ENCODE results near the gene LIMS4.
"Not testable (repeated sequence)": the region's sequence is repeated elsewhere in the genome, so short reads cannot be mapped to it uniquely, and the experiment has no call there.

The LIMS4 gene, protein sequence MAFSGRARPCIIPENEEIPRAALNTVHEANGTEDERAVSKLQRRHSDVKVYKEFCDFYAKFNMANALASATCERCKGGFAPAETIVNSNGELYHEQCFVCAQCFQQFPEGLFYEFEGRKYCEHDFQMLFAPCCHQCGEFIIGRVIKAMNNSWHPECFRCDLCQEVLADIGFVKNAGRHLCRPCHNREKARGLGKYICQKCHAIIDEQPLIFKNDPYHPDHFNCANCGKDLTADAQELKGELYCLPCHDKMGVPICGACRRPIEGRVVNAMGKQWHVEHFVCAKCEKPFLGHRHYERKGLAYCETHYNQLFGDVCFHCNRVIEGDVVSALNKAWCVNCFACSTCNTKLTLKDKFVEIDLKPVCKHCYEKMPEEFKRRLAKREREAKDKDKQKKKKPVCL

DNA sequence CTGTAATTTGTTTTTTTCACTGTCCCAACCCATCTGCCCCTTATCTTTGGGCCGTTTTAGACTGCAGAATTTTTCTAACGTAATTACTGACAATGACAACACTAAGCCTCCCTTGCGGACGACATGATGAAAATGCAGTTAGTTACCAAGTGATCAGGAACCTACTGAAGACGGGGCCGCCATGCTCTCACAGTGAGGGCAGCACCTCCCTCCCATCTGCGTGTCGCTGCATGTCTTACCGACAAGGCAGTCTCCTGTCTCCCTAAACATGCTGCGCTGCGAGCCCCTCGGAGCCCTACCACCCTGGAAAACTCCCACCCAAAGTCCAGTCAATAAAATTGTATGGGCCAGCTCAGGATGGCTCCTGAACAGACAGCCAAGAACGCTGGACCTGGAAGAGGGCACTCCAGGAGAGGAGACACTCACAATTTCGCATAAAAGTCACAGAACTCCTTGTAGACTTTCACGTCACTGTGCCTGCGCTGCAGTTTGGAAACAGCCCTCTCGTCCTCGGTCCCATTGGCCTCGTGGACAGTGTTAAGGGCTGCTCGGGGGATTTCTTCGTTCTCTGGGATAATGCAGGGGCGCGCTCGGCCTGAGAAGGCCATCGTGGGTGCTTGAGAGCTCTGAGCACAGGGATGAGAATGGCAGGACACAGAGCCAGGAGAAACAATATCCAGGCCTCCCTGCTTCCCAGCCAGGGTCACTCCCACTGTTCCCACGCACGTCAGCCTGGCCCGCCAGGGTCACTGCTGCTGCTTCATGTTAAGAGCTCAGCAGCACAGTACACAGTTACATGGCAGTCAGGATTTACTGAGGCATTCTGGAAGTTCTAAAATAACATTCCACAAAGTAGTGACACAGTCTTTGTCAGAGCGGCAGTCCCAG lies at the start of gene LIMS4:
Gene LIMS4 (minus strand): TSS at position 646 of the 888 bp plus-strand sequence. CDS start 38 bp downstream, at position 608.
- not testable (repeated sequence) for DNase-seq

DNA sequence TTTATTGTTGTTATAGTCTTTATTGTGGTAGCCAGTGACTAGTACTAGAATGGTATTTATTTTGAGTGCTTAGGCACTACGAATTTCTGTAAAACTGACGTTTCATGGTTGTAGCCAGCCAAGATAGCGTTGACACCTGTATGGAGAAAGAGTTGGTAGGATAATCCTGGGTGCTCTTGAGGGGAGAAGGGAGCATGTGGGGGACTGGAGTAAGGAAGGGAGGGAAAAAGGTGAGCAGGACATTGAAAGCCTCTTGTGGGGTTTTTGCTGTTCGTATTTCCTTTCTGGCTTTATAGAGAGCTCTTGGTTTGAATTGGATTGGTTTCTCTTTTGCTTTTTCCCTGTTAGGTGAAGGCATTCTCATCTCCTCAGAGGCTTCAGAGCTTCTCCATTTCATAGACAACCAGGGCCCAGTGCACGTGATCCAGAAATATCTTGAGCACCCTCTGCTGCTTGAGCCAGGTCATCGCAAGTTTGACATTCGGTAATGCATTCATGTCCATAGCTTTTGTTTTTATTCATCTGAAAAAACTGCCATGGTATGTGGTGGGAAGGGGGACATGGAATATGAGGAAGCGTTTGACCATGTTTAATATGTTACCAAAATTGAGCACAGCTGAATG lies 27.2 kb upstream of the LIMS4 start:
- not testable (repeated sequence) for DNase-seq

DNA sequence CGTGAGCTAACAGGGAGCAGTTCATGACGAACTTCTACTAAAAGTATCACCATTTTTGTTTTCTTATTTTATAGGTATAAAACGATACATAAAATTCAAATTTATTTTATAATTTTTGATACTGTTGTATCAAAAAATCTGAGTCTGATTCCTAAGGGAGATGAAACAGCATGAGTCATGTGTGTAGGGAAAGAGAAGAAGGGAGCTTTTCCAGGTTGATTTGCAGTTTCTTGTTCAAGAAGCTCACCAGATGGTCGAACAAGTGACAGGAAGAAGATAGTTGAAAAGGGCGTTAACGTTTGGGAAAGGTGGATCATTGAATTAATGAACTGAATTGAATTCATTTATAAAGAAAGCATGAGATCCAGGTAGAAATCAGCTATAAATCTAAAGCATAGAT lies 23.4 kb upstream of the LIMS4 start:
- not testable (repeated sequence) for DNase-seq

DNA sequence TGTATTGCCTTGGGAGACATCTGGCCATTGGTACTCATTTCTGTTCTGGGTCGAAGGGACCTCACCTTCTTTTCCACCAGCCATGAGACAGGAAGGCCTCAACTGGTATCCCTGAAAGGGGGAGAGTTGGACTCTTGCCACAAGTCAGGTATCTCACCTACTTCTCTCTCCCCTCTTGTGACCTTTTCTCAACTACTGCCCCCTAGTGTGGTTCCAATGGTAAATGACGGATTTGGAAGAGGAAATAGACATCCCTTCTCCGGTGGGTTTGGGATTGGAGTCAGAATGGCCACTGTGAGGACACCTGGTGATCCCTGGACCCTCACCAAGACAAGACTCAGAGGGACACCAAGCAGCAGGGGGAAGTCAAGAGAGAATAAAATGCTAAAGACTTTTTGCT lies 21.9 kb upstream of the LIMS4 start:
- not testable (repeated sequence) for DNase-seq

DNA sequence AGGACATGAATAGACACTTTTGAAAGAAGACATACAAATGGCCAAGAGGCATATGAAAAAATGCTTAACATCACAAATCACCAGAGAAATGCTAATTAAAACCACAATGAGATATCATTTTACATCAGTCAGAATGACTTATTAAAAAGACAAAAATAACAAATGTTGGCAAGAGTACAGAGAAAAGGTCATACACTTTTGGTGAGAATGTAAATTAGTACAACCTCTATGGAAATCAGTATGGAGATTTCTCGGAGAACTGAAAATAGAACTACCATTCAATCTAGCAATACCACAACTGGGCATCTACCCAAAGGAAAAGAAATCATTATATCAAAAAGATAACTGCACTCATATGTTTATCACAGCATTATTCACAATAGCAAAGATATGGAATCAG lies 16.4 kb upstream of the LIMS4 start:
- not testable (repeated sequence) for DNase-seq

DNA sequence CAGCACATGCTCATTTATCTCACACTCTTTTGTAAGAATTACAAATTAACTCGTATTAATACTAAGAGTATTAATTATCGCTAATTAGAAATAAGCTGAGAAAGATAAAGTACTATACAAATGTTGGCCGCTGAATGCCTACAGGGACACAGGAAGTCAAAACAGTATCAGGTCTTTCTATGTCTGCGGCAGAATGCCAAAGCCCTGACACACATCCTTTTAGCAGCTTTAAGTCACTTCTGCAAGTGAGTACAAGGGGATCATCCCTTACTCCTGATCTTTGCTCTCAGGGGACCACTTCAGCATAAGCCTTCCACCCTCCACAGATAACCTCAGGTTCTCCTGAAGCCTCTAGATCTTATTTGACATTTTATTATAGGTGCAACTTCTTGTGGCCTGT lies 10.1 kb upstream of the LIMS4 start:
- DNase-seq: not testable (repeated sequence)

DNA sequence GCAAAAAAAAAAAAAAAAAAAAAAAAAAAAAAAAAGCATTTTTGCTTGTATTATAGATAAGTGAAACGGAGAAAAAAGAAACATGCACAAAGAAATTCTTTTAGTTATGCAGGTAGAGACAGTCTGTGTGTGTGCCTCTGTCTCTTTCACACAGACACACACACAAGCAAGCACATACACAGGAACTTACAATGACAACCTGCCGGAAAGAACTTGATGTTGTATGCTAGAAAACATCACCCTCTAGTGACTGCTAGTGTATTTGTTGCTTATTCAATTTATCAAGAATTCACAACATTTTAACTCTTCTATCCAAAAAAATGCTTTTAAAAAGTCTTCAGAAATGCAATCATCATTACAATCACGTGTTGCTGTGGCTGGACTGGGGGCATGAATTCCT lies 8.6 kb upstream of the LIMS4 start:
- DNase-seq: not testable (repeated sequence)

DNA sequence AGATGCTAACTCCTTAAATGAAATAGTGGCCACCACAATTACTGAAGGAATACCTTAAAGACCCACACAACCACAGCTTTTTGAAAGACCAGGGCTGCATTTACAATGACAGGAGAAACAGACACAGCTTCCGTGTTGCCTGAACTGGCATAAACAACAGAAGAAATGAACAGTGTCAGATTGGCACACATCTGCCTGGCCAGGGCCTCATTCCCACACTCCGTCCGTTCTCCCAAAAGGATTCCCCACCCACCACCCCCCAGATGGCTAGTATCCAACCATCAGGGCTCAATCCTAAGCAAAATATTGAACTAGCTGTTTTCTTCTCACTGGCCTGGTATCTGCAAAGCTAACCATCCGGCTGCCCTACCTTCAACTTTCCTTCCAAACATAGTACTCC lies 7.5 kb upstream of the LIMS4 start:
- not testable (repeated sequence) for DNase-seq

DNA sequence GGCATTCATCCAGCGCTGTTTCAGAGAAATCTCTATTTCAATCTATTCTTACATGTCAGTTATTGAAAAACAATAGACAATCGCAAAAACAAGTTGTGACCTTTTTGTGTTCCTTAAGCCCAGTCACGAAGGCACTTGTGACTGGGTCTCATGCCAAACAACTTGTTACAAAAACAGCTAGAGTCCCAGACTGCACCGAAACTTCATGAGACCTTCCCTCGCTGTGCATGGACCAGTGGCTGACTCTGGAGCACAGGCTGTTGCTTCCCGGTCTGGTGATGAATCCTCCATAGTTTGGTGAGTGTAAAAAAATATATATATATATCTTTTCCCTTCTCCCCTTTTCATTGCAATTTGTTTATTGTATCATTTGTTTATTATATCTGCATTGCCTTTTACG lies 4.8 kb upstream of the LIMS4 start:
- DNase-seq: not testable (repeated sequence)

DNA sequence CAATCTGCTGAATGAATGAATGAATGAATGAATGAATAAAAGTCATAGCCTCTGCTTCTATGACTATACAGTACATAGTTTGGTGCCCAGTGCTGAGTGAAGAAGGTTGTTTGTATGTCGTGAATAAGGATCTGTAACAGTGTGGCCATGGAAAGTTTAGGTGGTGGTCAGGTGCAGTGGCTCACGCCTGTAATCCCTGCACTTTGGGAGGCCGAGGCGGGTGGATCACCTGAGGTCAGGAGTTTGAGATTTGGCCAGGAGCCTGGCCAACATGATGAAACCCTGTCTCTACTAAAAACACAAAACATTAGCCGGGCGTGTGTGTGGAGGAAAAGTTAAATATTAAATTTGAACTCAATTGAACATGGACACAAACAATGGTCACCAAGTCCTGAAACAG lies 4.3 kb upstream of the LIMS4 start:
- DNase-seq: not testable (repeated sequence)

DNA sequence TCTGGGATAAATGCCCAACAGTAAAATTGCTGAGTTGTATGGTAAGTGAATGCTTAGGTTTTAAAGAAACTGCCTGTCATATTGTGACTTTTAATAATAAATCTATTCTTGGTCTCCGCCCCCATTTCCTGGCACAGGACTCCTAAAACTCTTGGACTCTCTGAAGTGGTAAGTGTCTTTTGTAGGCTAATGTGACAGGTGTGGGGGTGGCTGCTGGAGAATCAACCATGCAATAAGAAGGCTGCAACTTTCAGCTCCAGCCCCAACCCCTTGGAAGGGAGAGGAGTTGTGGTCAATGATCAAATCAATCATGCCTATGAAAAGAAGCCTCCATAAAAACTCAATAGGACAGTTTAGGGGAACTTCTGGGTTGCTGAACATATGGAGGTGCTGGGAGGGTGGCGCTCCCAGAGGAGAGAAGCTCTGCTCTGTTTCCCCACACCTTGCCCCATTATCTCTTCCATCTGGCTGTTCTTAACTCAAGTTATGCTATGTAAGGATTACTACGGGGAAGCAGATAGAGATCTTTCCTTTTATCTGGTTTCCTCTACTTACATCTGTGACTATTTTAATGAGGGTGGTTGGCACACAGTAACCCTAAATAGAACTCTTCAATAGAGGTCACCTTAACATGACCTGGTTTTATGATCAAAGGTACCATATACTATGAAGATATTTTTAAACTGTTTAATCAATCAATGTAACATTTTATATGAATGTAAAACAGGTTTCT lies 3.2 kb upstream of the LIMS4 start:
- not testable (repeated sequence) for DNase-seq

DNA sequence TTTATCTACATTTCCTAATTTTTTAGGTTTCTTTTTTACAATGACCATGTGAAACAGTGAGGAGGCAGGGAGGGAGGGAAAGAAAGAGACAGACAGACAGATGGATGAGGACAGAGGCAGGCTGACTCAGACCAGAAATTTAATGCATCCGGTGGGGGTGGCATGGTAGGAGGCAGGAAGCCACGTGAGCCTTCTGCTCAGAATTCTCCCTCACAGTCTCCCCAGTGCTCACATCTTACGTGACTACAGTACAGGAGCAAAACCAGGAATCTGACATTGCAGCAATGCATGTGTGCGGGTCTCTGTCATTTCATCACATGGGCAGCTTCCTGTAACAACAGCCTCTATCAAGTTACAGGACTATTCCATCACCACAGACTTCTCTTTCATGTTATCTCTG lies 2.3 kb upstream of the LIMS4 start:
- DNase-seq: not testable (repeated sequence)

DNA sequence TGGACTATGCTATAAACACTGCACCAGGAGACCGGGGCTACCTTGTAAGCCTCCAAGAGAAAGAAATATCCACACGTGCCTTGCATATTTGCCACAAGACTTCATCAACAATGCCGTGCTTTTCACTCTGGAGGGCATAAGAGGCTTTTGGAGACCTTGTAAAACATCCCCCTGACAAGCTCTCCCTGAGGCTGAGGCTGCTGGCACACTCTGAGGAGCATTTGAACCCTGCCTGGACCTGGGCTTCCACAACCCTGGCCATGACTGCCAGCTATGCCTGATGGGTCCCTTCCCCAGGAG lies 393 bp upstream of the LIMS4 start:
- not testable (repeated sequence) for DNase-seq

DNA sequence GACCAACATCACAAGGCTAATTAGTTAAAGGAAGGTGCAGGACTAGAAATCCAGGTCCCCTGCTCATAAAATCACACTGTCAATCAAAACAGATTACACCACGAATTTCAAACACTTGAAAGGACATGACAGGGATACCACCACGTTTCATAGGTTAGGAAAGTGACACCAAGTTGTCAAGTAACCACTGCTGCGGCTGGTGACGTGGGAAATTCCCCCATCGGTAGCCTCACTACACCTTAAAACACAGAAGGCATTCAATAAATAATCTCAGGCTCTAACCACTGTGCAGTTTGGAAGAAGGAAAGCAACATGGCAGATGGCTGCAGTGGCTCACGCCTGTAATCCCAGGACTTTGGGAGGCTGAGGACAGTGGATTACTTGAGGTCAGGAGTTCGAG lies 3.7 kb downstream of the LIMS4 start:
- not testable (repeated sequence) for DNase-seq

DNA sequence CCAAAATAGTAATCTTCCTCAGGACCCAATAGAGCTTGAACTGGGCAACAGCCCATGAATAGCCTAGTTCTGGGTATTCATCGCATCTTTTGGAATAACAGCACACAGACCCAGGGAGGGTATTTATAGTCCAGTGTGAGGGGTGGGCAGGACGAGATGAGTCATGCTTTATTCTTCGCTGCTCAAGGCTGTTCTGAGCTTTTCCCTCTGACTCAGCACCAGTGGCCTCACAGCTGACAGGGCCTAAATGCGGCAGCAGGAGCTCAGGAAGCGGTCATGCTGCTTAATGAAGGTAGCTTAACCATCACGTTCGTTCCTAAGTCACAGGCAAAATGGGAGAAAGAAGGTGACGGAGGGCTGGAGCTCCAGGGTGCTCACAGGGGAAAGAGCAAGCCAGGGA lies 7.3 kb downstream of the LIMS4 start:
- DNase-seq: not testable (repeated sequence)

DNA sequence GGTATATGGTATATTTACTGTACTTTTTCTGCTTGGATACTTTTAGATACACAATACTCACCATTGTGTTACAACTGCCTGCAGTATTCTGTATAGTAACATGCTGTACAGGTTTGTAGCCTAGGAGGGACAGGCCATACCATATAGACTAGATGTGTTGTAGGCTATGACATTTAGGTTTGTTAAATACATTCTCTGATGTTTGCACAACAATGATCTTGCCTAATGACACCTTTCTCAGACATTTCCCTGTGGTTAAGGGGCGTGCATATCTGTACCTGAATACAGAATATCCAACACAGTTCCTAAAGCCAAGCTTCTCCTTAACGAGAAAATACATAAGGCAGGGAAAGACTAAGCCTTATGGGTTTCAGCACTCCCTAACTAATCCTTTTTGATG lies 10.2 kb downstream of the LIMS4 start:
- not testable (repeated sequence) for DNase-seq

DNA sequence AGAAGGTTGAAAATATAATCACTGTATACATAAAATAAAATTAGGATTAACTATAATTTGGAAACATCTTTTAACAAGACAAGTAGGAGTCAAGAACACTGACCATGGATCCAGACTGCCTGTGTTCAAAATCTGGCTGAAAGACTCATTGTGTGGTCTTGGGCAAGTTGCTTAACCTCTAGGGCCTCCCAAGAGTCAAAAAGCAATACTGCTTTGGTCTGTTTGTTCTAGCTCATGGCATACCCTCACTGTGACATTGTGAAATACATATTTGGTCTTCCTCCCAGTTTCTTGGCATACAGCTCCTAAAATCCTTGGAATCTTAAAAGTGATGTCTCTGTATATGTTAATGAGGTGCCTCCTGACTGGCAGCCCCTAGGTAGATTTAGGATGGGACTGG lies 12.3 kb downstream of the LIMS4 start:
- DNase-seq: not testable (repeated sequence)

DNA sequence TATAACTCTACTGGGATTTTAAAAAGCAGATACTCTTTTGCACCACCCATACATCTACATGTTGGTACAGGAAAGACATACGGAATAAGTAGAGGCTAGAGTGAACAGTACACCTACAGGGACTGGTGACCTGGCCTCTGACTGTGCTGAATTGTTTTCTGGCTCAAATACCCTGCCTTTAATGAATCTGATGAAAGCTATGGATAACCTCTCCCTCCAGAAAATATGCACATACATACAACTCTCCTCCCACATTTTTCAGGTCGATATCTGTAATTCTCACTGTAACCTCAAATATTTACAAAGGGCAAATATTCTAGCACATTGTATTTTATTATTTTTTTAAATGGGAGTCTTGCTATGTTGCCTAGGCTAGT lies 15.4 kb downstream of the LIMS4 start:
- DNase-seq: not testable (repeated sequence)

DNA sequence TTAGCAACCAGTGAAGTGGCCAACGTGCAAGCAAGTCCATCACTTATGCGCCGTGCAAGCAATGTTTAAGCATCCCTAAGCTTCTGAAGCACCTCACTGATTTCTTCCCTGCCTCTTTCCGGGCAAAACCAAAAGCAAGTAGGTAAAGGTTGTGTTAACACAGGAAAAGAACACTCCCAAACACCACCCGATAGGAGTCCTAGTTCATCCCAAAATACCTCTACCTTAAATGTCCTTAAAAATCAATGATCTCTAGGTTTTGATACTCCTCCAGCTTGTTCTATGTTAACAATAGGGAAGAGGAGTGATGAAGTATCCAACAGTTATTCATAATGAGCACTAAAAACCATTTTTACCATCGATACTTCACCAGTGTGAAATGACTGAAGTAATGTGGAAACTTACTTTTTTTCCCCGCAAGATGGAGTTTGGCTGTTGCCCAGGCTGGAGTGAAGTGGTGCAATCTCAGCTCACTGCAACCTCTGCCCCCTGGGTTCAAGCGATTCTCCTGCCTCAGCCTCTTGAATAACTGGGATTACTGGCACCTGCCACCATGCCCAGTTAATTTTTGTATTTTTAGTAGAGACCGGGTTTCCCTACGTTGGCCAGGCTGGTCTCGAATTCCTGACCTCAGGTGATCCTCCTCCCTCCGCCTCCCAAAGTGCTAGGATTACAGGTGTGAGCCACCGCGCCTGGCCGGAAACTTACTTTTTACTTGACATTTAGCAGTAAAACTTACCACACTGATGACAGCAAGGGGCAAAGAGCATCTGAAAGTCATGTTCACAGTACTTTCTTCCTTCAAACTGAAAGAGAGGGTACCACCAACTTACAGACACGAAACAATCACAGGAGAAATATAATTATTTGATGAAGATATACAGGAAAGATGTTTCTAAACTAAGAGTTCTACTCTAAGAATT lies 16.1 kb downstream of the LIMS4 start:
- not testable (repeated sequence) for DNase-seq

DNA sequence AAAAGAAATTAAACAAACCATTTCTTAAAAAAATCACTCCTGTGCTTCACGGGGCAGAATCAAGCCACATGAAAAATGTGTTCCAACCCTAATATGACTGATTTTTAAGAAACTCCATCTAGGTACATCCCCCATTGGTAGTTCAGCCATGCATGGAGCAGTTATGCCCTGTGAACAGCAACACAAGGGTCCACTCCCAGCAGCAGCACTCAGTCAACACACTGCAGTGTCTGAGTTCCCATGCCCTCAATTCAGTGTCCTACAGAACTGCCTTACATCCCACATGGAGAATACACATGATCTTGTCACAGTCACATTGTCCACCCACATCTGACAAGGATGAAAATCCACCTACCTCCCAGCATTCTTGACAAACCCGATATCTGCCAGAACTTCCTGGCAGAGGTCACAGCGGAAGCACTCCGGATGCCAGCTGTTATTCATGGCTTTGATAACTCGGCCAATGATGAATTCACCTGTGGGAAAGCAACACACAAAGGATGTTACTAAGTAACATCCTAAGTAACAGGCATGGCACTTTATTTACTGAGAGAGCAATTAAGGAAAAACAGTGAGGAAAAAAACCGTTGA lies 17.4 kb downstream of the LIMS4 start:
- DNase-seq: not testable (repeated sequence)

DNA sequence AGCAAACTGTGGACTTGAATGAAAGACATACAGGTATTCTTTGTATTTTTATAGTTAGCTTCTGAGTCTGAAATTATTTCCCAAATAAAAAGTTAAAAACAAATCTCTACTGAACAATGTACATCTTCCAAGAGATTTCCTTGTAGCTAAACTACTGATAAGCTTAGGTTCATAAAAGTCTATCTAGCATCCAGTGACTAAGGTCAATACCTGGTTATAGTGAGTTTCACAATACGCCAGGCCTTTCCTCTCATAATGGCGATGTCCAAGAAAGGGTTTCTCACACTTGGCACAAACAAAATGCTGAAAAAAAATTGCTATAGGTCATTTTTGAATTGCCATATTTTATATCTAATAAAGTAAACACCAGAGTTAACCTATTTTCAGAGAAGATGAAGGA lies 21.7 kb downstream of the LIMS4 start:
- not testable (repeated sequence) for DNase-seq

Data from KG1 (cell line).